Esophagus muscularis mucosa (tissue), 4 donors: ENCODE data around the gene MIAT. TPM values are rescaled to one million over a fixed set of nuclear protein-coding genes. Genes with fewer than 3 reads are reported as not detected.

ENCODE experiments used
- DNase-seq: peaks from one replicate; pipeline ENCODE4 v3.0.0-alpha.2; 2017; ENCODE audit errors: extremely low spot score
- H3K27ac ChIP-seq, 4 donors: fragments of 200-600 bp; sonication (generic); replicated peaks in 1 of 4; 1 replicate in 3 of 4; 2 replicates in 1 of 4; pipeline ENCODE4 v1.5.1; 2016 to 2019; ENCODE audit warnings: mild to moderate bottlenecking in 1 of 4
- H3K27me3 ChIP-seq, 4 donors: fragments of 200-600 bp; sonication (generic); one replicate each; pipeline versions ENCODE4 v1.5.1 to v1.6.0; 2016 to 2019
- H3K36me3 ChIP-seq, 4 donors: fragments of 200-600 bp; sonication (generic); one replicate each; pipeline ENCODE4 v1.5.1; 2016 to 2019
- H3K4me1 ChIP-seq, 4 donors: fragments of 200-600 bp; sonication (generic); one replicate each; pipeline ENCODE4 v1.5.1; 2016 to 2019
- H3K4me3 ChIP-seq, 4 donors: fragments of 200-600 bp; sonication (generic); 1 replicate in 2 of 4; 2 replicates in 2 of 4; pipeline ENCODE4 v1.5.1; 2016 to 2019; ENCODE audit warnings: mild to moderate bottlenecking in 4 of 4, moderate library complexity in 1 of 4
- H3K9me3 ChIP-seq, 4 donors: fragments of 200-600 bp; sonication (generic); 1 replicate in 3 of 4; 2 replicates in 1 of 4; pipeline ENCODE4 v1.5.1; 2016 to 2019
- CTCF ChIP-seq, 3 experiments: fragments of 200-600 bp in 2 of 3; fragments of 450-650 bp in 1 of 3; sonication (generic) in 2 of 3; IDR thresholded peaks; one replicate each; pipeline ENCODE4 v1.5.1; 2017 to 2019; ENCODE audit warnings: antibody characterized with exemption in 3 of 3, mild to moderate bottlenecking in 2 of 3, moderate library complexity in 1 of 3
- EP300 ChIP-seq: sonication (generic); formaldehyde crosslinking; IDR thresholded peaks from one replicate; pipeline ENCODE4 v1.6.1; 2017; ENCODE audit warnings: antibody characterized with exemption
- POLR2A ChIP-seq: fragments of 450-650 bp; IDR thresholded peaks from one replicate; pipeline ENCODE4 v1.6.1; 2017; ENCODE audit warnings: antibody characterized with exemption, moderate library complexity, mild to moderate bottlenecking, low read depth
- POLR2AphosphoS5 ChIP-seq, 2 donors: sonication (generic); formaldehyde crosslinking; IDR thresholded peaks; one replicate each; pipeline ENCODE4 v1.6.1; 2017; ENCODE audit warnings: antibody characterized with exemption in 2 of 2
- WGBS: methylation state at CpG from one replicate; pipeline ENCODE4 v1.1.5; 2018; 5-methylcytosine and 5-hydroxymethylcytosine counted together
- intact Hi-C: fragments of 100-400 bp; cut with DNase I; formaldehyde crosslinking; loops from one replicate; pipeline ENCODE4 v1.15.1; 2023
- total RNA-seq, 4 donors: library from RNA; depleted of rRNA; stranded (reverse); fragments of >200 nt; gene quantifications; one replicate each; pipeline versions ENCODE4 v1.1.0 to v1.2.1, GENCODE V29; 2016

The MIAT gene
- total RNA-seq, 4 donors from 2014 or later = 0.19 to 1.2 (median 0.38) TPM

- H3K9me3 ChIP-seq = peaks cover 0 to 5% (median 0%) of the 10 kb centered on the region in 4 donors
- no peak overlapping the region for H3K27ac ChIP-seq
- H3K36me3 ChIP-seq = no peaks in the 10 kb centered on the region
- no peak for TF ChIP-seq POLR2A
- no peak for TF ChIP-seq CTCF (IDR thresholded peaks at IDR 0.05)
- no peak for TF ChIP-seq POLR2AphosphoS5 (IDR thresholded peaks at IDR 0.05)
- no peak overlapping the region for H3K4me3 ChIP-seq
- DNase-seq = no peak
- H3K4me1 ChIP-seq = peaks cover 0 to 12% (median 2%) of the 10 kb centered on the region in 4 donors
- intact Hi-C loops = no loop called here
- peaks cover 0 to 17% (median 0%) of the 10 kb centered on the region in 4 donors for H3K27me3 ChIP-seq
- WGBS = 100% methylated on average over 4 of the region's 4 CpGs
Measured at GRCh38 chr22:26631282-26631681, 26.1 kb upstream of the MIAT start.

GRCh38 chr22:26632422-26633155 is 24.8 kb upstream of the MIAT start:
- Histone ChIP-seq H3K4me3 (no peak overlapping the region), H3K27ac (peak overlapping the region in 3 of 4 donors; percentile 37 to 51 (median 42)), H3K4me1 (peaks cover 0 to 12% (median 2%) of the 10 kb centered on the region in 4 donors), H3K27me3 (peaks cover 0 to 25% (median 0%) of the 10 kb centered on the region in 4 donors), H3K9me3 (peaks cover 0 to 5% (median 0%) of the 10 kb centered on the region in 4 donors), H3K36me3 (no peaks in the 10 kb centered on the region)
- TF ChIP-seq CTCF (IDR thresholded peaks at IDR 0.05) (no peak), POLR2A (no peak), EP300 (no peak), POLR2AphosphoS5 (IDR thresholded peaks at IDR 0.05) (peak; percentile 41 to 49)
- intact Hi-C loops = no loop called here
- DNase-seq = no peak
- WGBS = 65% methylated on average over 8 of the region's 8 CpGs

GRCh38 chr22:26634189-26634588 is 23.2 kb upstream of the MIAT start:
- H3K27me3 ChIP-seq = peaks cover 0 to 38% (median 0%) of the 10 kb centered on the region in 4 donors
- WGBS = 98% methylated on average over 3 of the region's 3 CpGs
- DNase-seq = no peak
- intact Hi-C loops = no loop called here
- H3K4me3 ChIP-seq = no peak overlapping the region
- TF ChIP-seq POLR2AphosphoS5 (IDR thresholded peaks at IDR 0.05) = no peak
- TF ChIP-seq EP300 = no peak
- TF ChIP-seq CTCF (IDR thresholded peaks at IDR 0.05) = no peak
- TF ChIP-seq POLR2A = no peak
- H3K27ac ChIP-seq = no peak overlapping the region
- H3K36me3 ChIP-seq = no peaks in the 10 kb centered on the region
- H3K9me3 ChIP-seq = peaks cover 0 to 5% (median 0%) of the 10 kb centered on the region in 4 donors
- peaks cover 0 to 12% (median 2%) of the 10 kb centered on the region in 4 donors for H3K4me1 ChIP-seq

GRCh38 chr22:26635117-26635516 is 22.3 kb upstream of the MIAT start:
- H3K27me3 ChIP-seq = peaks cover 0 to 47% (median 0%) of the 10 kb centered on the region in 4 donors
- intact Hi-C loops = no loop called here
- peaks cover 0 to 5% (median 0%) of the 10 kb centered on the region in 4 donors for H3K9me3 ChIP-seq
- no peak for TF ChIP-seq EP300
- no peak for TF ChIP-seq POLR2A
- TF ChIP-seq POLR2AphosphoS5 (IDR thresholded peaks at IDR 0.05) = no peak
- TF ChIP-seq CTCF (IDR thresholded peaks at IDR 0.05) = no peak
- 84% methylated on average over 2 of the region's 2 CpGs for WGBS
- no peak overlapping the region for H3K27ac ChIP-seq
- no peak for DNase-seq
- H3K36me3 ChIP-seq = no peaks in the 10 kb centered on the region
- peaks cover 0 to 12% (median 2%) of the 10 kb centered on the region in 4 donors for H3K4me1 ChIP-seq
- no peak overlapping the region for H3K4me3 ChIP-seq
